Neural progenitor cell (in vitro differentiated cells): Measurements from ENCODE around the gene USP31.

Source experiments
- EZH2 ChIP-seq: fragments of 200-600 bp; sonication (generic); IDR thresholded peaks from 2 replicates; pipeline ENCODE4 v1.6.1; 2017; ENCODE audit warnings: antibody characterized with exemption, mild to moderate bottlenecking, moderate library complexity
- EZH2phosphoT487 ChIP-seq: fragments of 200-600 bp; sonication (generic); IDR thresholded peaks from 2 replicates; pipeline ENCODE4 v1.6.1; 2017; ENCODE audit warnings: antibody characterized with exemption
- TF ChIP-seq, protein P1 (sequence below): fragments of 200-600 bp; sonication (generic); IDR thresholded peaks from 2 replicates; pipeline ENCODE4 v1.5.1; 2017; ENCODE audit warnings: antibody characterized with exemption, mild to moderate bottlenecking

GRCh38 chr16:23015580-23015979 is 133.7 kb downstream of the USP31 start:
- TF ChIP-seq EZH2: no peak
- TF ChIP-seq, protein P1, sequence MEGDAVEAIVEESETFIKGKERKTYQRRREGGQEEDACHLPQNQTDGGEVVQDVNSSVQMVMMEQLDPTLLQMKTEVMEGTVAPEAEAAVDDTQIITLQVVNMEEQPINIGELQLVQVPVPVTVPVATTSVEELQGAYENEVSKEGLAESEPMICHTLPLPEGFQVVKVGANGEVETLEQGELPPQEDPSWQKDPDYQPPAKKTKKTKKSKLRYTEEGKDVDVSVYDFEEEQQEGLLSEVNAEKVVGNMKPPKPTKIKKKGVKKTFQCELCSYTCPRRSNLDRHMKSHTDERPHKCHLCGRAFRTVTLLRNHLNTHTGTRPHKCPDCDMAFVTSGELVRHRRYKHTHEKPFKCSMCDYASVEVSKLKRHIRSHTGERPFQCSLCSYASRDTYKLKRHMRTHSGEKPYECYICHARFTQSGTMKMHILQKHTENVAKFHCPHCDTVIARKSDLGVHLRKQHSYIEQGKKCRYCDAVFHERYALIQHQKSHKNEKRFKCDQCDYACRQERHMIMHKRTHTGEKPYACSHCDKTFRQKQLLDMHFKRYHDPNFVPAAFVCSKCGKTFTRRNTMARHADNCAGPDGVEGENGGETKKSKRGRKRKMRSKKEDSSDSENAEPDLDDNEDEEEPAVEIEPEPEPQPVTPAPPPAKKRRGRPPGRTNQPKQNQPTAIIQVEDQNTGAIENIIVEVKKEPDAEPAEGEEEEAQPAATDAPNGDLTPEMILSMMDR: no peak
- TF ChIP-seq EZH2phosphoT487: no peak
